Erythroblast (primary cell): ENCODE data around the gene PLIN5.

Experiments
- GATA1 ChIP-seq: IDR thresholded peaks from 2 replicates; pipeline ENCODE4 v1.6.1; 2011; ENCODE audit warnings: low read depth, mild to moderate bottlenecking, control low read depth, low read length, moderate library complexity
- POLR2A ChIP-seq: IDR thresholded peaks from 2 replicates; pipeline ENCODE4 v1.6.1; 2011; ENCODE audit warnings: mild to moderate bottlenecking, low read length

- TF ChIP-seq POLR2A (no peak), GATA1 (no peak)
These were observed 18.8 kb upstream of the PLIN5 start for GRCh38 chr19:4553775-4554174.
